Mesothelial cell of epicardium (in vitro differentiated cells): Measurements from ENCODE around the gene ASTL. TPM values are rescaled to one million over a fixed set of nuclear protein-coding genes. Genes with fewer than 3 reads are reported as not detected.

ENCODE experiments used
- DNase-seq, 2 experiments: peaks; one replicate each; pipeline ENCODE4 v3.0.0; 2021; ENCODE audit warnings: low spot score in 2 of 2; ENCODE audit not compliant: unreplicated experiment in 2 of 2
- H3K27ac Mint-ChIP-seq: 2 replicates; pipeline ENCODE4 v1.8.0; 2021; ENCODE audit warnings: mixed read lengths
- H3K27me3 Mint-ChIP-seq: 2 replicates; pipeline ENCODE4 v1.8.0; 2021; ENCODE audit warnings: low read depth, mixed read lengths
- H3K36me3 Mint-ChIP-seq: 2 replicates; pipeline ENCODE4 v1.8.0; 2021; ENCODE audit warnings: mixed read lengths
- H3K4me1 Mint-ChIP-seq: 2 replicates; pipeline ENCODE4 v1.8.0; 2021; ENCODE audit warnings: mixed read lengths
- H3K4me3 Mint-ChIP-seq: 2 replicates; pipeline ENCODE4 v1.8.0; 2021; ENCODE audit warnings: mild to moderate bottlenecking, moderate library complexity, mixed read lengths
- H3K9me3 Mint-ChIP-seq: 2 replicates; pipeline ENCODE4 v1.8.0; 2021; ENCODE audit warnings: mixed read lengths
- CTCF ChIP-seq: fragments of 200-600 bp; sonication (generic); IDR thresholded peaks from one replicate; pipeline ENCODE4 v1.5.0; 2021; ENCODE audit warnings: antibody characterized with exemption; ENCODE audit not compliant: unreplicated experiment
- total RNA-seq: library from RNA; stranded (reverse); gene quantifications from 3 replicates; pipeline ENCODE4 v1.2.1, GENCODE V29; 2021

ASTL gene
- total RNA-seq, 1 donor from 2014 or later: 1.2 TPM

GRCh38 chr2:96153991-96154431, 15.7 kb upstream of the ASTL start:
- no peak for DNase-seq
- no peak for TF ChIP-seq CTCF
- Mint-ChIP-seq H3K27me3 (no peaks in the 10 kb centered on the region), H3K27ac (no peak overlapping the region), H3K4me1 (peaks cover 15% of the 10 kb centered on the region), H3K36me3 (no peaks in the 10 kb centered on the region), H3K9me3 (no peaks in the 10 kb centered on the region), H3K4me3 (no peak overlapping the region)

GRCh38 chr2:96153291-96153713, 15.0 kb upstream of the ASTL start:
- H3K27ac Mint-ChIP-seq: no peak overlapping the region
- H3K4me1 Mint-ChIP-seq: peaks cover 22% of the 10 kb centered on the region
- no peak for DNase-seq
- no peaks in the 10 kb centered on the region for H3K27me3 Mint-ChIP-seq
- TF ChIP-seq CTCF: no peak
- no peaks in the 10 kb centered on the region for H3K9me3 Mint-ChIP-seq
- no peak overlapping the region for H3K4me3 Mint-ChIP-seq
- H3K36me3 Mint-ChIP-seq: no peaks in the 10 kb centered on the region

GRCh38 chr2:96152304-96153161, 14.2 kb upstream of the ASTL start:
- H3K9me3 Mint-ChIP-seq: no peaks in the 10 kb centered on the region
- no peak overlapping the region for H3K27ac Mint-ChIP-seq
- DNase-seq: no peak
- no peaks in the 10 kb centered on the region for H3K36me3 Mint-ChIP-seq
- no peak overlapping the region for H3K4me3 Mint-ChIP-seq
- no peaks in the 10 kb centered on the region for H3K27me3 Mint-ChIP-seq
- peaks cover 25% of the 10 kb centered on the region for H3K4me1 Mint-ChIP-seq
- no peak for TF ChIP-seq CTCF

GRCh38 chr2:96151595-96152303, 13.4 kb upstream of the ASTL start:
- H3K4me3 Mint-ChIP-seq: no peak overlapping the region

More at GRCh38 chr2:96151595-96152303, 13.4 kb upstream of the ASTL start:
- H3K9me3 Mint-ChIP-seq: no peaks in the 10 kb centered on the region
- H3K4me1 Mint-ChIP-seq: peaks cover 32% of the 10 kb centered on the region
- DNase-seq: no peak
- no peaks in the 10 kb centered on the region for H3K27me3 Mint-ChIP-seq
- no peak for TF ChIP-seq CTCF
- H3K27ac Mint-ChIP-seq: no peak overlapping the region
- no peaks in the 10 kb centered on the region for H3K36me3 Mint-ChIP-seq
